ENCODE data around the gene TNS2.
"Not testable (repeated sequence)": the region's sequence is repeated elsewhere in the genome, so short reads cannot be mapped to it uniquely, and the experiment has no call there.

The TNS2 gene, protein sequence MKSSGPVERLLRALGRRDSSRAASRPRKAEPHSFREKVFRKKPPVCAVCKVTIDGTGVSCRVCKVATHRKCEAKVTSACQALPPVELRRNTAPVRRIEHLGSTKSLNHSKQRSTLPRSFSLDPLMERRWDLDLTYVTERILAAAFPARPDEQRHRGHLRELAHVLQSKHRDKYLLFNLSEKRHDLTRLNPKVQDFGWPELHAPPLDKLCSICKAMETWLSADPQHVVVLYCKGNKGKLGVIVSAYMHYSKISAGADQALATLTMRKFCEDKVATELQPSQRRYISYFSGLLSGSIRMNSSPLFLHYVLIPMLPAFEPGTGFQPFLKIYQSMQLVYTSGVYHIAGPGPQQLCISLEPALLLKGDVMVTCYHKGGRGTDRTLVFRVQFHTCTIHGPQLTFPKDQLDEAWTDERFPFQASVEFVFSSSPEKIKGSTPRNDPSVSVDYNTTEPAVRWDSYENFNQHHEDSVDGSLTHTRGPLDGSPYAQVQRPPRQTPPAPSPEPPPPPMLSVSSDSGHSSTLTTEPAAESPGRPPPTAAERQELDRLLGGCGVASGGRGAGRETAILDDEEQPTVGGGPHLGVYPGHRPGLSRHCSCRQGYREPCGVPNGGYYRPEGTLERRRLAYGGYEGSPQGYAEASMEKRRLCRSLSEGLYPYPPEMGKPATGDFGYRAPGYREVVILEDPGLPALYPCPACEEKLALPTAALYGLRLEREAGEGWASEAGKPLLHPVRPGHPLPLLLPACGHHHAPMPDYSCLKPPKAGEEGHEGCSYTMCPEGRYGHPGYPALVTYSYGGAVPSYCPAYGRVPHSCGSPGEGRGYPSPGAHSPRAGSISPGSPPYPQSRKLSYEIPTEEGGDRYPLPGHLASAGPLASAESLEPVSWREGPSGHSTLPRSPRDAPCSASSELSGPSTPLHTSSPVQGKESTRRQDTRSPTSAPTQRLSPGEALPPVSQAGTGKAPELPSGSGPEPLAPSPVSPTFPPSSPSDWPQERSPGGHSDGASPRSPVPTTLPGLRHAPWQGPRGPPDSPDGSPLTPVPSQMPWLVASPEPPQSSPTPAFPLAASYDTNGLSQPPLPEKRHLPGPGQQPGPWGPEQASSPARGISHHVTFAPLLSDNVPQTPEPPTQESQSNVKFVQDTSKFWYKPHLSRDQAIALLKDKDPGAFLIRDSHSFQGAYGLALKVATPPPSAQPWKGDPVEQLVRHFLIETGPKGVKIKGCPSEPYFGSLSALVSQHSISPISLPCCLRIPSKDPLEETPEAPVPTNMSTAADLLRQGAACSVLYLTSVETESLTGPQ (N-terminal part only)

DNA sequence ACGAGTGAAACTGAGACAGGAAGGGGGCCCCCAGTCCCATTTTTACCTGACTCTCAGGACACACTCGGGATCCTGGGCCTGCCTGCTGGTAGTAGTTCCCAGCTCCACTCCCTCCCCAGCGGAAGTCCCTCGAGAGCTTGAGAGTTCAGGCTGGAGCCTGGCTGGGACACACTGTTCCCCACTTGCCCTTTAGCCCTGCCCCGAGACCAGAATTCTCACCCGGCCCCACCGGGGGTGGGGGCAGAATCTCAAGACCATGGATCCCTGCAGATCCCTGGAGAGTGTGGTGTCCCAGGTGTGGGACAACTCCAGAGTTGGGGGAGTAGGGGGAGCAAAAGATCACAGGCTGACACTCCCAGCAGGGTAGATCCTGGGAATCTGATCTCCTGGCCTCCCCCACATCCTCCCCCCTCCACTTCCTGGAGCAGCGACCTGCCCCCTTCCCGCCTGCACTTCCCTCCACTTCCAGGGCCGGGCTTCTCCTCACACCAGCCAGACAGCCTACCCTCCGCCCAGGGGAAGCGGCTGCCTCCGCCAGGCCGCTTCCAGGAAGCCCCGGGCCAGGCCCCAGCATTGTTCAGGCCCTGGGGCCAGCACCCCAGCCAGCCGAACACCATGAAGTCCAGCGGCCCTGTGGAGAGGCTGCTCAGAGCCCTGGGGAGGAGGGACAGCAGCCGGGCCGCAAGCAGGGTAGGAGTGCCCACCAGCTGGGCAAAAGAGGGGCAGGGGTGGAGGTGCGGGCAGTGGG, at the start of gene TNS2:
TNS2 (plus strand) TSS at position 495 of the 748 bp plus-strand sequence; CDS start at position 616, 121 bp downstream.
- DNase-seq: no peak

DNA sequence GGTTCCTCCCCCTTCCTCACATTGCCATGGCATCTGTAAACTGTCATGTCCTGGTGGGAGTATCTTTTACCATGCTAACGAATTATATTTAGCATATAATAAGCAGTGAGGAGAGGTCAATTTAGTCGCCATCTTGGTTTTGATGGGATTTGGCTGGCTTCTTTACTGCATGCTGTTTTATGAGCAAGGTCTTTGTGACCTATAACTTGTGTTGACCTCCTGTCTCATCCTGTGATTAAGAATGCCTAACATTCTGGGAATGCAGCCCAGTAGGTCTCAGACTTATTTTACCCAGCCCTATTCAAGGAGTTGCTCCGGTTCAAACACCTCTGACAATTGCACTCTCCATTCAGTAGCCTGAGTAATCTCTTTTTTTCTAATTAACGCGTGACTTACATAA, 45.7 kb upstream of the TNS2 start:
- no peak for DNase-seq

DNA sequence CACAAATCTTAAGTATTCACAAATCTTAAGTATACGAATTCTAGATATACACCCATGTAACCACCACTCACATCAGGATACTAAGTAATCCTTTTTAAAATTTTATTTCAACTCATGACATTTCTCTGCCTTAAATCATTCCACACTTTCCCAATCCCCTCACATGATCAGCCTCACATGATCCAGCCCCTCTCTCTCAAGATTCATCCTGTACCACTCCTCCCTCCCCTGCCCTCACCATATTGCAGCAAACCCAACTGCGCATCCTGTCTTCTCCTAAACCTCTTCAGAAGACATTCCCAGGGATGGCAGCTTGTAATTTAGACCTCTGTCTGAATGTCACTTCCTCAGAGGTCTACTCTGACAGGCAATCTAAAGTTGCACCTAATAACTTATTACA, 45.3 kb upstream of the TNS2 start:
- peak; percentile 16 to 33 for DNase-seq

DNA sequence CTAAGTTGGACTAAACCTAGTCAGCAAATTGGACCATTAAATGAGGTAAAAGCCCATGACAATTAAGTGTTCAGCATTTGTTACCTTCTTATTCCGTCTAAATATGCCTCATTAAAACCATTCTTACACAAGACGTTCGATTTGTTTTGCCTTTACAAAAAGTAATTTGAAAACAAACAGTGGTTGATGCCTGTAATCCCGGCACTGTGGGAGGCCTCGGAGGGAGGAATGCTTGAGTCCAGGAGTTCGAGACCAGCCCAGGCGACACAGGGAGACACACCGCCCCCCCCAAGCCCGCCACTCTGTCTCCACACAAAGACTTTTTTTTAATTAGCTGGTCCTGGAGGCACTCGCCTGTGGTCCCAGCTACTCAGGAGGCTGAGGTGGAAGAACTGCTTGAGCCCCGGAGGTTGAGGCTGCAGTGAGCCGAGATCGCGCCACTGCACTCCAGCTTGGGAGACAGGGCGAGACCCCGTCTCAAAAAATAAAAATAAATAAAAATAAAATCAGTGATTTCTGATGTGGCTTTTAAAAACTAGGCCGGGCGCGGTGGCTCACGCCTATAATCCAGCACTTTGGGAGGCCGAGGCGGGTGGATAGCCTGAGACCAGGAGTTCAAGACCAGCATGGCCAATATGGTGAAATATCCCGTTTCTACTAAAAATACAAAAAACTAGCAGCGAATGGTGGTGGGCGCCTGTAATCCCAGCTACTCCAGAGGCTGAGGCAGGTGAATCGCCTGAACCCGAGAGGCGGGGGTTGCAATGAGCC, 44.5 kb upstream of the TNS2 start:
- DNase-seq: no peak

DNA sequence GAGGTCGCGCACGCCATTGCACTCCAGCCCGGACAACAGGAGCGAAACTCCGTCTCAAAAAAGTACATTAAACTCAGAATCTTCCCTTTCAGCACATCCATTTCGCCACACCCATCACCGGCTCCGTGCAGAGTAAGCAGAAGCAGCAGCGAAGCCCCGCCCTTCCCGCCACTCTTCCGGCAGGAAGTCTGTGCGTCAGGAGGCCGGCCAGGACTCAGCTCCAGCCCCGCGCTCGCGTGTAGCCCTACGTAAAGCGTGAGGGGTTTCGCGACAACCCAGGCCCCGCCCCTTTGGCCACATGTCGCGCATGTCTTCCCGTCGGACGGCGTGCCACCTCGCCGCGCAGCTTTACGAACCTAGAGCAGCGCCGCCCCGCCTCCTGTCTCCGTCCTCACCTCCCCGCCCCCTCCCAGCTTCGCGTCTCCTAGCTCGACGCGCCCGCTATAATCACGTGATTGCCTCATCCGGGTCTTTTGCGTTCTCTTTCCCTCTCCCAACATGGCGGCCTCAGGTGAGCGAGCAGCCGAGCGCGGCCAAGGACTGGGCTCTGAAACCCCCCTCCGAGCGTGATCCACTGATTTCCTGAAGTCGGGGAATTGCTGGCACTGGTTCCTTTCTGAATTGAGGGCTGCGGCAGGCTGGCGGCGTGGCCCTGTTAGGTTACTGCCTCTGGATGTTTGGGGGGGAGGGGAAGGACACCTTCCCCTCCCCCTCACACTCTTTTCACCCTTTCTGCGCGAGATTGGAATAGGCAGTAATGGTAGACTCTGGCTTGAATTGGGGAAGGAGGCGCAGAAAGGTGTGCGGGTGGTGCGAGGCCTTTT, 43.7 kb upstream of the TNS2 start, which contains the start of gene EIF4B:
EIF4B (plus strand) TSS at position 471 of the 824 bp plus-strand sequence; CDS start at position 499, 28 bp downstream.
- peak; percentile 99 for DNase-seq

DNA sequence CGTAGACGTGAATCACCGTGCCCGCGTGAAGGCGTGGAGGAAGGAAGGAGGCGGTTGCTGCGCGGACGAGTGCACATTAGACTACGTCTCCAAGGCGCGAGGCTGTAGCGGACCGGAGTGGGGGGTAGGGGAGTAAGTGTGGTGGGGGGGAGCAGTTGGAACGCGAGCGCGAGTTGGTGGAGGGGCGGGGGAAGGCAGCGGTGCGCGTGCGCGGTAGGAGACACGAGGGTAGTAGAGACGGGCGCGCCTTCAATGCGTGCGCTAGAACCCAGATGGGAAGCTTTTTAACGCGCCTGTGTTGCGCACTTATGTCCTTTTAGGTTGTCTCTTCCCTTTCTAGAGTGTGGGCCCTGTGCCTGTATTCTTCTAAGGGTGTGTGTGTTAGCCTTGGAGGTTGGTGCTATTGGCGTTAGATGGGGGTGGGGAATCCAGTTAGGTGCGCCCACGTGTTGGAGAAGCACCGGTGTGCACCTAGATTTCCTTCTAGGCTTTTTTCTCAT, 43.0 kb upstream of the TNS2 start:
- peak; percentile 67 to 80 for DNase-seq

DNA sequence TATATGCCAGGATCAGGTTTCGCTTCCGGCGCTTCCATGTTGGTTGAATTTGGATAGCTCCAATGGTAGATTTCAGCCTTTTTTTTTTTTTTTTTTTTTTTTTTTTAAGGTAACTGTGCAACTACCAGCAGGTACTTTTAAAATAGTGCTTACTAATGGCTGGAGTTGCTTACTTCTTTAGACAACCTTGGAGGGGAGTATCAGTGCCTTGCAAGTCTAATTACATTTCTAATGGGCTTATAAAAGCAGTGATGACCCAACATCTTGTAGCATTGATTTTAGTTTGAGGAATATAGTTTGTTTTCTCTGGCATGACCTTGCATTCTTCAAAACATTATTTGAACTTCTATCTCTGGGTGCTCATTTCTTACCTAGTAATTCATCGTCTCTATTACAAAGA, 42.5 kb upstream of the TNS2 start:
- DNase-seq: no peak

DNA sequence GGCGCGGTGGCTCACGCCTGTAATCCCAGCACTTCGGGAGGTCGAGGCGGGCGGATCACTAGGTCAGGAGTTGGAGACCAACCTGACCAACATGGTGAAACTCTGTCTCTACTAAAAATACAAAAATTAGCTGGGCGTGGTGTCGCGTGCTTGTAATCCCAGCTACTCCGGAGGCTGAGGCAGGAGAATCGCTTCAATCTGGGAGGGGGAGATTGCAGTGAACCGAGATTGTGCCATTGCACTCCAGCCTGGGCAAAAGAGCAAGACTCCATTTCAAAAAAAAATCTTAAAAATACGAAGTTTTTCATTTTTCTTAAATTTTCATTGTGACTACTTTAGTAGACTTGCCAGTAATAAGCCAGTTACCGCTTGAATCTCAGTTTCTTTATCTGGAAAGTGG, 41.1 kb upstream of the TNS2 start:
- DNase-seq: not testable (repeated sequence)

DNA sequence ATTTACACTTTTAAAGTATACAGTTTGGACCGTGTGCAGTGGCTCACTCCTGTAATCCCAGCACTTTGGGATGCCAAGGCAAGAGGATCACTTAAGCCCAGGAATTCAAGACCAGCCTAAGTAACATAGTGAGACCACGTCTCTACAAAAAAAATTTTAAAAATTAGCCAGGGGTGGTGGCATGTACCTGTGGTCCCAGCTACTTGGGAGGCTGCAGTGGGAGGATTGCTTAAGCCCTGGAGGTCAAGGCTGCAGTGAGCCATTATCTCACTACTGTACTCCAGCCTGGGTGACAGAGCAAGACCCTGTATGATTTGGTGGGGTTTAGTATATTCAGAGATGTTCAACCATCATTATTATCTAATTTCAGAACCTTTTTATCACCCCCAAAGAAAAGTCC, 38.9 kb upstream of the TNS2 start:
- DNase-seq: no peak

DNA sequence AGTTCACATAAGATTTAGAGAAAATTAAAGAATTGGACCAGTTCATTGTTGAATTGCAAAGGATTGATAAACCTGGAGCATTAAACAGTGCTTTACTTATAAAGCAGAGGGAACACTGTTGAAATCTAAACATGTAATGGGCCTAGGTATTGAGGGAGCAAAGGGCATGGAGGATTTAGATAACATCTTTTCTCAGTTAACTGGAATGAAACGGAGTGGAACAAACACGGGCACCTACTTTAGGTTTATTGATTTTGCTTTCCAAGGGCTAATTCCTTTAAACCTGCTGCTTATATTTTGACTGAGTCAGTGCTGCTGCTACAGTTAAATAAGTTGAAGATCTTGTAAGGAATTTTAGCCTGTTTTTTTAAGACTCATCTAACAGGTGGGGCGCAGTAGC, 38.0 kb upstream of the TNS2 start:
- DNase-seq: no peak

DNA sequence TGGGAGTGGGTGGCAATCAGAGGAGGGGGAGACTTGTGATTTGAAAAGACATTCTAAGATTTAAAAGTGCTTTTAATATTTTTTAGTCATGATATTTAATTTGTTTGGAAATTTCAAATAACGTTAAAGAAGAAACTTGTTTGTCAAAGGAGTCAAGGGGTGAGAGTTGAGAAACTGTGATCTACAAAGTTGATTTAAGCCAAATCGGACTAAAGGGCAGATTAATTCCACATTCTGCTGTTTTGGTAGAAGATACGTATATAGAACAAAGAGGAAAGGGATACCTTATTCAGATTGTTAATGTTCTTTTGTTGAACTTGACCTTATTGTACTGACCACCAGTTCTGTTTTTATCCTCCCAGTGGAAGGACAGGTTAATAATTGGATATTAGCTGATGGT, 36.9 kb upstream of the TNS2 start:
- no peak for DNase-seq

DNA sequence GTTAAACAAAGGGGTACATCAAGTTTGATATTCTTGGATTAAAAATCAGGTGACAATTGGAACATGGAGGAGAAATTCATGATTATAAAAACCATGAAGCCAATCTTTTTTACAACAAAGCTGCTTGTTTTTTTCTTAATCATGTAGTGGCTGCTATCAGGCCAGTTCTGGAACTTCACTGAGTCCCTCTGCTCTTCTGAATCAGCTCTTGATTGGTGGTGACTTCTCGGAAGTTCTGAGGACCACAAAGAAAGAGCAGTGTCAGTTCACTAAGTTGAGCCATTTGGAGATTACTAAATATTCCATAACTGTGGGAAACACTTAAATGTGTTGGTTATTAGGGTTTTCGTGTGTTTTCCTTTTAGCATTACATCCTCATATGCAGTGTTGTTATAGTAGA, 35.2 kb upstream of the TNS2 start:
- DNase-seq: no peak

DNA sequence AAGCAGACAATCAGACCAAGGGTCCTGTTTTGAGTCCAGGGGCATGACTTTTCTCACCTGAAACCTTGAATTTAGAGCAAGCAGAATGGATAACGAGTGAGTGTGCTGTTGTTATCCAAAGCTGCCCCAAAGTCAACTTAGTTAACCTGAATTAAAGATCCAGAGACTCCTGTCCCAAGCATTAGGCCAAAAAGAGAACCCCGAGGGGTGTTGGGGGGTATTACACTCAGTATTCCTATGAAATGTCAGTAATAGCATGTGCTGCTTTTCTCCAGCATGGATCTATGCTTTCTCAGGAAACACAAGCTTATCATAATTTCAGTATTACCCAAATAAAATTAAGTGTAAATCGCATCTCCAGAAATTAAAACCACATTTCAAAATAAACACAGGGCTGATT, 24.6 kb upstream of the TNS2 start:
- DNase-seq: no peak

DNA sequence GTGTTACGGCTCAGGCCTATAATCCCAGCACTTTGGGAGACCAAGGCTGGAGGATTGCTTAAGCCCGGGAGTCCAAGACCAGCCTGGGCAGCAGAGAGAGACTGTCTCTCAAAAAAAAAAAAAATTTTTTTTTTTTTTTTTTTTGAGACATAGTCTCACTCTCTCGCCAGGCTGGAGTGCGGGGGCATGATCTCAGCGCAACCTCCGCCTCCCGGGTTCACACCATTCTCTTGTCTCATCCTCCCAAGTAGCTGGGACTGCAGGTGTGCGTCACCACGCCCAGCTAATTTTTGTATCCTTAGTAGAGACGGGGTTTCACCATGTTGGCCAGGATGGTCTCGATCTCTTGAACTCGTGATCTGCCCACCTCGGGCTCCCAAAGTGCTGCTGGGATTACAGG, 22.9 kb upstream of the TNS2 start:
- not testable (repeated sequence) for DNase-seq

DNA sequence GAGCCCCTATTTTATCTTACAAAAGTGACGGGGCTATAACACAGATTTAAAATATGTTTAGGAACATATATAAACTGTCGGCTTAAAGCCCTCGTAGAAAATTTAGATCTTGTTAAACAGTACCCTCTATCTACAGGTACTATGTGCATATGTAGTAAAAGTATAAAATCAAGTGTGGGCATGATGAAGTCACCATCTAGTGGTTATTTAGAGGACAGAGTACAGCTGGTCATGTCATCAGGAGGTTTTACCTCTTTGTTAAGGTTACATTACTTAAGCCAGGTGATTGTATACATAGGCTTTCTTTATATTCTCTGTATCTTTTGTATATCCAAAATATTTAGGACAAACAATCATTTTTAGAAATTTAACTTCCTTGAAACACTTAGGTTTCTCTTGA, 18.2 kb upstream of the TNS2 start:
- DNase-seq: no peak

DNA sequence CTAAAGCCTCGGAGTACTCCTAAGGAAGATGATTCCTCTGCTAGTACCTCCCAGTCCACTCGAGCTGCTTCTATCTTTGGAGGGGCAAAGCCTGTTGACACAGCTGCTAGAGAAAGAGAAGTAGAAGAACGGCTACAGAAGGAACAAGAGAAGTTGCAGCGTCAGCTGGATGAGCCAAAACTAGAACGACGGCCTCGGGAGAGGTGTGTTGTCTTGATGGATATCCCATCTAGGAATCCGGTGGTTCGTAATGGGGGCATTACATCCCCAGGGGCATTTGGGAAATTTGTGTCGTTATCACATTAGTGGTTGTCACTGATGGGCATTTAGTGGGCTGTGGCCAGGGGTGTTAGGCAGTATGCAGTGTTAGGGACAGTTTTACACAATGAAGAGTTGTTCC, 16.0 kb upstream of the TNS2 start:
- DNase-seq: not testable (repeated sequence)

DNA sequence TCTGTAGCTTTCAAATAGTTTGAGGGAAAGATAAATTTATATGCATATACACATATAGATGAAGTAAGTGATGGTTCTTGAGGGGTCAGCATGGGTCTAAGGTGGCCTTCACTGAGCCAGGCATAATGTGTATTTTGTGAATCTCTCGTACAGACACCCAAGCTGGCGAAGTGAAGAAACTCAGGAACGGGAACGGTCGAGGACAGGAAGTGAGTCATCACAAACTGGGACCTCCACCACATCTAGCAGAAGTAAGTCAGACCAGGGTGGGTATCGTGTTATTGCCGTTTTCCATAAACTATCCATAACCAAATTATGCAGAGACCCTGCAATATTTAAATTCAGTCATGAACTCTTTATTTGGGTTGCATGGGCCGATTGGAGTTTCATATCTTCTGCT, 15.4 kb upstream of the TNS2 start:
- DNase-seq: no peak

DNA sequence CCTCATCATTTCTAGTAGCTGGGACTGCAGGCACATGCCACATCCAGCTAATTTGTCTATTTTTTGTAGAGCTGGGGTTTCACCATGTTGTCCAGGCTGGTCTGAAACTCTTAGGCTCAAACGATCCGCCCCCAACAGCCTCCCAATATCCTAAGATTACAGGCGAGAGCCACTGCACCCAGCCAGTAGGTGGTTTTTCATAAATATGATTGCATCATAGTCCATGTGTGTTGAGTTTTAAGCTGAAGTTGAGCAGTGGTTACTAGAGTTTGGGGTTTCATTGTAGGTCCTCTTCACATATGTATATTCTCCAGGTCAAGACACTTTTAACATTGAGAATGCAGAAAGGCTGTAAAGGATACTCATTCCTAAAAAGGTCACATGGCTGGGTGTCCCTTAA, 13.1 kb upstream of the TNS2 start:
- no peak for DNase-seq

DNA sequence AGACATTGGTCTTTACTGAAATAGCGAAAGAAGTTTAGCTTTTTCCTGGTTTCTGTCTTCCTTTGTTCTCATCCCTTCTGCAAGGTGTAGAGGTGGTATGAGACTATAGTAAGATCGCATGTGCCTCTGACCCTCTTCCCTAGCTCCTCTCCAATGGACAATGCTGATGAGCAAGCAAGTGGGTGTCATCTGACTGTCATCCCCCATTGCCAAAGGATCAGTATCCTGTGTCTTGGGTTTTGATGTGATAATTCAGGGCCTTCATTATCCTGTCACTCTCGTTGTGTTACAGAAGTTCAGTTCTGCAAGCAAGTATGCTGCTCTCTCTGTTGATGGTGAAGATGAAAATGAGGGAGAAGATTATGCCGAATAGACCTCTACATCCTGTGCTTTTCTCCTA, 10.0 kb upstream of the TNS2 start:
- no peak for DNase-seq

All from inflammatory macrophage treated with lipopolysaccharide for 1 hour (primary cell).